Karpas-422 (cell line): ENCODE results near the gene RAB20. TPM values are rescaled to one million over a fixed set of nuclear protein-coding genes. Genes with fewer than 3 reads are reported as not detected.
A peak's percentile ranks its signal among the peaks of the same experiment; 100 is the strongest.

Experiments used
- DNase-seq: peaks from one replicate; pipeline ENCODE4 v3.0.0-alpha.2; 2015
- H2AFZ ChIP-seq: fragments of 200-600 bp; sonication (generic); 2 replicates; pipeline ENCODE4 v1.6.1; 2014; ENCODE audit warnings: antibody characterized with exemption, low read length, mixed read lengths
- H3K27ac ChIP-seq: fragments of 200-600 bp; sonication (generic); 2 replicates; pipeline ENCODE4 v1.5.1; 2014; ENCODE audit warnings: mild to moderate bottlenecking, low read length, moderate library complexity
- H3K27me3 ChIP-seq: fragments of 200-600 bp; sonication (generic); 2 replicates; pipeline ENCODE4 v1.6.1; 2014; ENCODE audit warnings: low read length, mixed read lengths
- H3K36me3 ChIP-seq: fragments of 200-600 bp; sonication (generic); 2 replicates; pipeline ENCODE4 v1.6.1; 2014; ENCODE audit warnings: low read length, mixed read lengths; ENCODE audit not compliant: insufficient read depth
- H3K4me1 ChIP-seq: fragments of 200-600 bp; sonication (generic); 2 replicates; pipeline ENCODE4 v1.6.1; 2014; ENCODE audit warnings: mild to moderate bottlenecking, low read length, mixed read lengths
- H3K4me2 ChIP-seq: fragments of 200-600 bp; sonication (generic); 2 replicates; pipeline ENCODE4 v1.6.1; 2014; ENCODE audit warnings: low read length, low read depth, mild to moderate bottlenecking; ENCODE audit not compliant: poor library complexity, severe bottlenecking
- H3K4me3 ChIP-seq: fragments of 200-600 bp; sonication (generic); 2 replicates; pipeline ENCODE4 v1.5.1; 2014; ENCODE audit warnings: mild to moderate bottlenecking, antibody characterized with exemption, low read length, mixed read lengths
- H3K79me2 ChIP-seq: fragments of 200-600 bp; sonication (generic); 2 replicates; pipeline ENCODE4 v1.6.1; 2014; ENCODE audit warnings: mild to moderate bottlenecking, low read length, mixed read lengths
- H3K9ac ChIP-seq: fragments of 200-600 bp; sonication (generic); 2 replicates; pipeline ENCODE4 v1.6.0; 2014; ENCODE audit warnings: low read length
- H3K9me2 ChIP-seq: fragments of 200-600 bp; sonication (generic), shearing (Covaris generic); replicated peaks from 2 replicates; pipeline ENCODE4 v1.6.0; 2014; ENCODE audit warnings: mild to moderate bottlenecking, low read length, moderate library complexity; ENCODE audit not compliant: insufficient read depth
- H3K9me3 ChIP-seq: fragments of 300-700, 200-600 bp; sonication (generic); 2 replicates; pipeline ENCODE4 v1.6.1; 2014; ENCODE audit warnings: low read length, mixed read lengths
- H4K20me1 ChIP-seq: fragments of 200-600 bp; sonication (generic); 2 replicates; pipeline ENCODE4 v1.6.1; 2014; ENCODE audit warnings: mild to moderate bottlenecking, antibody characterized with exemption, low read length, low read depth; ENCODE audit not compliant: insufficient read depth
- total RNA-seq: library from RNA; depleted of rRNA; stranded (reverse); fragments of >200 nt; shearing (Covaris generic); gene quantifications from 2 replicates; pipeline ENCODE4 v1.2.3, GENCODE V29; 2014; ENCODE audit warnings: low replicate concordance

RAB20 gene
- total RNA-seq, 1 experiment from 2014 or later = not detected

- Histone ChIP-seq H2AFZ (no peak overlapping the region), H3K9me2 (no peaks in the 10 kb centered on the region), H3K4me3 (no peak overlapping the region), H3K27me3 (no peaks in the 10 kb centered on the region), H4K20me1 (no peaks in the 10 kb centered on the region), H3K9ac (no peak overlapping the region), H3K79me2 (no peaks in the 10 kb centered on the region), H3K27ac (no peak overlapping the region), H3K36me3 (no peaks in the 10 kb centered on the region), H3K4me1 (peaks cover 12% of the 10 kb centered on the region), H3K9me3 (no peaks in the 10 kb centered on the region), H3K4me2 (no peak overlapping the region)
- DNase-seq = no peak
Measured at GRCh38 chr13:110597041-110597689, 35.6 kb upstream of the RAB20 start.

DNA sequence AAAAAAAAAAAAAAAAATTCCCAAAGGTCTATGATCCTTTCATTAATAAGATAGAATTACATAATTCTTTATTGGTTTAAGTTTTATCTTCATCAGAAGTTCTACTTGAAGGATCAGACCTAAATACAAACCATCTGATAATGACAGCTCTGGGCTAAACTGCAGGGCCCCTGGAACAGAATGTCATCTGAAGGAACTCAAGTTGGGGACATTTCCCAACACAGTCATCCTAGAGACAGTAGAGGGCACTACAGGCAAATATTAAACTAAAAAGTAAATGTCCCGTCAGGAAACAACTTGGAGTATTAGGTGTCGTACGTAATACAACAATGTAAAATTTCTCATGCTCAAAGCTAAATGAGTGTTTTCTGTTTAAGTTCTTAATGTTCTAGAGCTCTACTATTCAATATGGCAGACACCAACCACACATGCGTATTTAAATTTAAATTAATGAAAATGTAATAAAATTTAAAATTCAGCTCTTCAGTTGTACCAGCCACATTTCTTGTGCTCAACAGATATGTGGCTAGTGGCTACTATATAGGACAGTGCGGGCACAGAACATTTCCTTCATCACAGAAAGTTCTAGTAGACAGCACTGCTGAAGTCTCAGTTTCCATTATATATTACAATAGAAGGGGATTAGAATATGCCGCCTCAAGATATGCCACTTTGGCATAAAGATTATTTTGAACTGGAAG is 32.1 kb upstream of the RAB20 start:
- Histone ChIP-seq H3K9me2 (no peaks in the 10 kb centered on the region), H3K9me3 (no peaks in the 10 kb centered on the region), H3K4me2 (peak overlapping the region; percentile 13), H3K36me3 (no peaks in the 10 kb centered on the region), H3K4me1 (peaks cover 24% of the 10 kb centered on the region), H3K79me2 (no peaks in the 10 kb centered on the region), H3K4me3 (no peak overlapping the region), H2AFZ (no peak overlapping the region), H3K27me3 (no peaks in the 10 kb centered on the region), H4K20me1 (no peaks in the 10 kb centered on the region), H3K27ac (no peak overlapping the region), H3K9ac (no peak overlapping the region)
- DNase-seq = peak; percentile 83

DNA sequence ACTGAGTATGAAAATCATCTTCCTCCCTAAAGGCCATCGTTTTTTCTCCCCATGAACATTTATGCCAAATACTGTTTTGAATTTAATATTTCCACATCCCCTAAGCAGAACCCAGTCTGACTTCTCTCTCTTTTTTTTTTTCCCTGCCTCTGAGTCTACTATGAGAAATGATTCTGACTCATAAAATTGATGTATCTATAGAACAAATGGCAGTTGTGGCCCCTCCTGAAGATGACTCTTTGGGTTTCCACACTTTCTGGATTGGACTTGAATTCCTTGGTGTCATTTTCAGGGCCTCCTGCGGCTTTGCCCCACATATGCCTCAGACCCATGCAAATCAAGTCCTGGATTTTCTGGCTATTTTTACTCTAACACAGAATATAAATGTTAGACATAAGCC is 31.1 kb upstream of the RAB20 start:
- H3K9ac ChIP-seq = peak overlapping the region; percentile 13
- H4K20me1 ChIP-seq = no peaks in the 10 kb centered on the region
- H3K27me3 ChIP-seq = no peaks in the 10 kb centered on the region
- H3K4me3 ChIP-seq = no peak overlapping the region
- peak overlapping the region; percentile 56 for H3K4me2 ChIP-seq
- no peaks in the 10 kb centered on the region for H3K9me2 ChIP-seq
- peaks cover 24% of the 10 kb centered on the region for H3K4me1 ChIP-seq
- DNase-seq = peak; percentile 65
- H3K27ac ChIP-seq = peak overlapping the region; percentile 49; the same call in 1 of the 2 replicates
- H3K9me3 ChIP-seq = no peaks in the 10 kb centered on the region
- no peak overlapping the region for H2AFZ ChIP-seq
- no peaks in the 10 kb centered on the region for H3K79me2 ChIP-seq
- no peaks in the 10 kb centered on the region for H3K36me3 ChIP-seq

DNA sequence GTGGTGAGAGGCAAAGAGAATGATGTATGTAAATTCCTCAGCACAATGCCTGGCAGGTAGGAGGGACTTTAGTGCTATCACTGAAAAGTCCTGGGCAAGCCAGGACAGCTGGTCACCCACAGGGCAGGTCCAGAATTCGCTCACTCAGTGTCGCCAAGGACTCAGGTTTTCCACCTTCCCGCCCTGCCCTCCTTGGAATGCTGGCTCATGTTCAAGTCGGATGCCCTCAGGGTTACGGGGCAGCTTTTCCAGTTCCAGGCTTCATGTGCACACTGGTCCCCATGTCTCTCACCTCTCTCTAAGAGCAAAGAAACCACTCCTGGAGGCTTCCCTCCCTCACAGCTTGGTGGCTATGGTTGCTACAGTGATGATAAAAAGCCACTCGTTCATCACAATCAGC is 29.1 kb upstream of the RAB20 start:
- no peak overlapping the region; the same call in 1 of the 2 replicates for H2AFZ ChIP-seq
- no peaks in the 10 kb centered on the region for H3K9me2 ChIP-seq
- H3K4me2 ChIP-seq = no peak overlapping the region
- no peak for DNase-seq
- no peak overlapping the region for H3K4me3 ChIP-seq
- no peaks in the 10 kb centered on the region for H3K27me3 ChIP-seq
- H3K79me2 ChIP-seq = no peaks in the 10 kb centered on the region
- no peaks in the 10 kb centered on the region for H3K36me3 ChIP-seq
- H4K20me1 ChIP-seq = no peaks in the 10 kb centered on the region
- no peak overlapping the region for H3K27ac ChIP-seq
- no peaks in the 10 kb centered on the region for H3K9me3 ChIP-seq
- H3K4me1 ChIP-seq = peaks cover 22% of the 10 kb centered on the region
- no peak overlapping the region for H3K9ac ChIP-seq

- Histone ChIP-seq H2AFZ (peak overlapping the region; percentile 57; the same call in 1 of the 2 replicates), H3K4me2 (no peak overlapping the region), H3K4me3 (no peak overlapping the region), H3K36me3 (no peaks in the 10 kb centered on the region), H3K4me1 (peaks cover 22% of the 10 kb centered on the region), H3K79me2 (no peaks in the 10 kb centered on the region), H3K9ac (no peak overlapping the region), H3K27me3 (no peaks in the 10 kb centered on the region), H3K9me2 (no peaks in the 10 kb centered on the region), H4K20me1 (no peaks in the 10 kb centered on the region), H3K27ac (no peak overlapping the region), H3K9me3 (no peaks in the 10 kb centered on the region)
- no peak for DNase-seq
Measured at GRCh38 chr13:110589793-110590390, 28.4 kb upstream of the RAB20 start.

DNA sequence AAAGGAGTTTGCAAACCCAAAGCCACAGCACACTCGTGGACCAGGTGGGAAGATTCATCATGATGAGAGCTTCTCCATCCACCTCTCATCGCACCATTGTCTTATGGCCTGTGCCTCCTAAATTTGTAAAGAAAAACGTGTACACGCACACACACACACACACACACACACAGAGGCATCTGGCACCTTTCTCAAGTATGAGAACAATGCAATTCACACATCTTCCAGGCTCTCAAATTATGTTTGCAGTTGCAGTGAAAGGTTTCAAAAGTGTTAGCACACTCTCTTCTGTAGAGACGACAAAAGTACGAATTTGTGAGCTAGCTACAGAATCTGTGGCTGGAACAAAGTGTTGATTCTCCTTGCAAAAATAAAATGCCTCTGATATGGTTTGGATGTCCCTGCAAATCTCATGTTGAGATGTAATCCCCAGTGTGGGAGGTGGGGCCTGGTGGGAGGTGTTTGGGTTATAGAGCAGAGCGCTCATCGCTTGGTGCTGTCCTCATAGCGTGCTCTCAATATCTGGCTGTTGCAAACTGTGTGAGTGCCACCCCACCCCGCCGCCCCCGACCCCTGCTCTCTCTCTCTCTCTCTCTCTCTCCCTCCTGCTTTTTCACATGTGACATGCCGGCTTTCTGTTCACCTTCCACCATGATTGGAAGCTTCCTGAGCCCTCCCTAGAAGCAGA is 21.8 kb upstream of the RAB20 start:
- Histone ChIP-seq H3K36me3 (no peaks in the 10 kb centered on the region), H3K27ac (no peak overlapping the region), H3K9me2 (no peaks in the 10 kb centered on the region), H3K4me3 (no peak overlapping the region), H3K9ac (no peak overlapping the region), H3K79me2 (no peaks in the 10 kb centered on the region), H2AFZ (no peak overlapping the region), H3K27me3 (no peaks in the 10 kb centered on the region), H4K20me1 (no peaks in the 10 kb centered on the region), H3K4me2 (no peak overlapping the region), H3K9me3 (no peaks in the 10 kb centered on the region), H3K4me1 (no peaks in the 10 kb centered on the region)
- no peak for DNase-seq

DNA sequence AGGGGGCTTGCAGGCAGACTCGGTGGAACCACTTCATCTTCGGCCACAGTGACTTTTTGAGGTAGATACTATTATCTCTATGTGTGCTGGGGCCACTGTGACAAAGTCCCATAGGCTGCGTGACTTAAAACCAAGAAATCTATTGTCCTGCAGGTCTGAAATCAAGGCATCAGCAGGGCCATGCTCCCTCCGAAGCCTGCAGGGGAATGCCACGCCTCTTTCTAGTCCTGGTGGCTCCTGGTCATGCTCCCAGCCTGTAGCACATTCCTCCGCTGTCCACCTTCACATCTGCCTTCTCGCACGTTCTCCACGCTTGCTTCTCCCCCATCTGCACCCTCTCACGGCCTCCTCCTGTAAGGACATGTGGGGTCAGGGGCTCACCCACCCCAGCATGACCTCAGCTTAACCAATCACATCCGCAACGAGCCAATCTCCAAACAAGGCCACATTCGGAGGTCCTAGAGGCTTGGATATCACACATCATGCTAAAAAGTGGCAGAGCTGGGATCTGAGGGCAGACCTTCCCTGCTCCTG is 21.0 kb upstream of the RAB20 start:
- Histone ChIP-seq H3K4me2 (no peak overlapping the region), H3K9me2 (no peaks in the 10 kb centered on the region), H3K27me3 (no peaks in the 10 kb centered on the region), H4K20me1 (no peaks in the 10 kb centered on the region), H3K9me3 (no peaks in the 10 kb centered on the region), H3K9ac (no peak overlapping the region), H2AFZ (no peak overlapping the region), H3K36me3 (no peaks in the 10 kb centered on the region), H3K79me2 (no peaks in the 10 kb centered on the region), H3K27ac (no peak overlapping the region), H3K4me1 (no peaks in the 10 kb centered on the region), H3K4me3 (no peak overlapping the region)
- no peak for DNase-seq
